ENCODE measurements around the gene POLN.

POLN gene

GRCh38 chr4:2072971-2073807 is 168.7 kb downstream of the POLN start:
- no peak for DNase-seq (ENCODE audit: low read depth, low spot score)
- no peak overlapping the region for H3K27ac ChIP-seq
- TF ChIP-seq POLR2AphosphoS5 (IDR thresholded peaks at IDR 0.05; ENCODE audit: borderline replicate concordance, low read depth, low read length): no peak
- no peak for TF ChIP-seq FOXP2 (optimal IDR thresholded peaks at IDR 0.05; ENCODE audit: control extremely low read depth, extremely low read length, insufficient read depth)
- no peak for TF ChIP-seq EZH2 (IDR thresholded peaks at IDR 0.05)
- H3K36me3 ChIP-seq (ENCODE audit: insufficient read depth, low read length): no peaks in the 10 kb centered on the region
- no peaks in the 10 kb centered on the region for H3K9me3 ChIP-seq (ENCODE audit: low read depth, low read length)
- H3K9ac ChIP-seq (ENCODE audit: insufficient read length): no peak overlapping the region
- no peak overlapping the region for H3K4me3 ChIP-seq

- Histone ChIP-seq H3K4me3 (no peak overlapping the region), H3K36me3 (ENCODE audit: insufficient read depth, low read length) (no peaks in the 10 kb centered on the region), H3K9me3 (ENCODE audit: low read depth, low read length) (no peaks in the 10 kb centered on the region), H3K9ac (ENCODE audit: insufficient read length) (no peak overlapping the region), H3K27ac (no peak overlapping the region)
- no peak for DNase-seq (ENCODE audit: low read depth, low spot score)
- TF ChIP-seq FOXP2 (optimal IDR thresholded peaks at IDR 0.05; ENCODE audit: control extremely low read depth, extremely low read length, insufficient read depth) (no peak), EZH2 (IDR thresholded peaks at IDR 0.05) (no peak), POLR2AphosphoS5 (IDR thresholded peaks at IDR 0.05; ENCODE audit: borderline replicate concordance, low read depth, low read length) (no peak)
Measured at GRCh38 chr4:2071912-2072867, 169.7 kb downstream of the POLN start.

GRCh38 chr4:2071252-2071911 is 170.5 kb downstream of the POLN start:
- DNase-seq (ENCODE audit: low read depth, low spot score): no peak
- no peak overlapping the region for H3K9ac ChIP-seq (ENCODE audit: insufficient read length)
- H3K9me3 ChIP-seq (ENCODE audit: low read depth, low read length): no peaks in the 10 kb centered on the region
- no peaks in the 10 kb centered on the region for H3K36me3 ChIP-seq (ENCODE audit: insufficient read depth, low read length)
- TF ChIP-seq EZH2 (IDR thresholded peaks at IDR 0.05) (no peak), POLR2AphosphoS5 (IDR thresholded peaks at IDR 0.05; ENCODE audit: borderline replicate concordance, low read depth, low read length) (no peak), FOXP2 (optimal IDR thresholded peaks at IDR 0.05; ENCODE audit: control extremely low read depth, extremely low read length, insufficient read depth) (no peak)
- no peak overlapping the region for H3K4me3 ChIP-seq
- H3K27ac ChIP-seq: no peak overlapping the region

- no peak for DNase-seq (ENCODE audit: low read depth, low spot score)
- Histone ChIP-seq H3K27ac (no peak overlapping the region), H3K9me3 (ENCODE audit: low read depth, low read length) (no peaks in the 10 kb centered on the region), H3K36me3 (ENCODE audit: insufficient read depth, low read length) (no peaks in the 10 kb centered on the region), H3K9ac (ENCODE audit: insufficient read length) (no peak overlapping the region), H3K4me3 (no peak overlapping the region)
- TF ChIP-seq EZH2 (IDR thresholded peaks at IDR 0.05) (no peak), FOXP2 (optimal IDR thresholded peaks at IDR 0.05; ENCODE audit: control extremely low read depth, extremely low read length, insufficient read depth) (no peak), POLR2AphosphoS5 (IDR thresholded peaks at IDR 0.05; ENCODE audit: borderline replicate concordance, low read depth, low read length) (no peak)
Measured at GRCh38 chr4:2070421-2071251, 171.3 kb downstream of the POLN start.

- Histone ChIP-seq H3K9me3 (ENCODE audit: low read depth, low read length) (no peaks in the 10 kb centered on the region), H3K27ac (no peak overlapping the region), H3K36me3 (ENCODE audit: insufficient read depth, low read length) (no peaks in the 10 kb centered on the region), H3K4me3 (no peak overlapping the region), H3K9ac (ENCODE audit: insufficient read length) (no peak overlapping the region)
- no peak for TF ChIP-seq POLR2AphosphoS5 (IDR thresholded peaks at IDR 0.05; ENCODE audit: borderline replicate concordance, low read depth, low read length)
- no peak for TF ChIP-seq EZH2 (IDR thresholded peaks at IDR 0.05)
- TF ChIP-seq FOXP2 (optimal IDR thresholded peaks at IDR 0.05; ENCODE audit: control extremely low read depth, extremely low read length, insufficient read depth): no peak
- no peak for DNase-seq (ENCODE audit: low read depth, low spot score)
Measured at GRCh38 chr4:2069986-2070385, 171.9 kb downstream of the POLN start.

- no peaks in the 10 kb centered on the region for H3K9me3 ChIP-seq (ENCODE audit: low read depth, low read length)
Measured at GRCh38 chr4:2069161-2069971, 172.6 kb downstream of the POLN start.

GRCh38 chr4:2068566-2068965 is 173.4 kb downstream of the POLN start:
- no peak overlapping the region for H3K9ac ChIP-seq (ENCODE audit: insufficient read length)
- TF ChIP-seq FOXP2 (optimal IDR thresholded peaks at IDR 0.05; ENCODE audit: control extremely low read depth, extremely low read length, insufficient read depth): no peak
- no peak overlapping the region for H3K27ac ChIP-seq
- no peak for DNase-seq (ENCODE audit: low read depth, low spot score)
- no peaks in the 10 kb centered on the region for H3K9me3 ChIP-seq (ENCODE audit: low read depth, low read length)
- H3K36me3 ChIP-seq (ENCODE audit: insufficient read depth, low read length): no peaks in the 10 kb centered on the region
- H3K4me3 ChIP-seq: no peak overlapping the region

More at GRCh38 chr4:2069161-2069971, 172.6 kb downstream of the POLN start:
- TF ChIP-seq FOXP2 (optimal IDR thresholded peaks at IDR 0.05; ENCODE audit: control extremely low read depth, extremely low read length, insufficient read depth): no peak
- H3K4me3 ChIP-seq: no peak overlapping the region
- H3K36me3 ChIP-seq (ENCODE audit: insufficient read depth, low read length): no peaks in the 10 kb centered on the region
- no peak for DNase-seq (ENCODE audit: low read depth, low spot score)
- no peak overlapping the region for H3K27ac ChIP-seq
- no peak overlapping the region for H3K9ac ChIP-seq (ENCODE audit: insufficient read length)

Data from SK-N-MC (cell line).